Upper lobe of left lung (tissue), 6 donors: ENCODE results near the gene KPNA2. TPM values are rescaled to one million over a fixed set of nuclear protein-coding genes. Genes with fewer than 3 reads are reported as not detected.
A peak's percentile ranks its signal among the peaks of the same experiment; 100 is the strongest.
"Not testable (repeated sequence)": the region's sequence is repeated elsewhere in the genome, so short reads cannot be mapped to it uniquely, and the experiment has no call there.

ENCODE experiments used
- ATAC-seq, 2 donors: fragments of 200-7000 bp; cut with Tn5 transposase; one replicate each; pipeline ENCODE4 v1.9.1; 2022; ENCODE audit warnings: mild to moderate bottlenecking in 2 of 2, moderate library complexity in 2 of 2; ENCODE audit not compliant: low FRiP score in 2 of 2
- DNase-seq, 2 donors: peaks; one replicate each; pipeline ENCODE4 v3.0.0-alpha.2; 2019 to 2020
- H3K27ac ChIP-seq, 4 donors: fragments of 200-600 bp; sonication (generic); one replicate each; pipeline ENCODE4 v1.5.1; 2016 to 2019
- H3K27me3 ChIP-seq, 4 donors: fragments of 200-600 bp; sonication (generic); one replicate each; pipeline ENCODE4 v1.5.1; 2017 to 2019
- H3K36me3 ChIP-seq, 4 donors: fragments of 200-600 bp; sonication (generic); one replicate each; pipeline ENCODE4 v1.5.1; 2016 to 2019
- H3K4me1 ChIP-seq, 4 donors: fragments of 200-600 bp; sonication (generic); one replicate each; pipeline ENCODE4 v1.5.1; 2018 to 2019
- H3K4me3 ChIP-seq, 4 donors: fragments of 200-600 bp; sonication (generic); one replicate each; pipeline ENCODE4 v1.5.1; 2017 to 2019; ENCODE audit warnings: mild to moderate bottlenecking in 2 of 4, moderate library complexity in 1 of 4
- H3K9me3 ChIP-seq, 4 donors: fragments of 200-600 bp; sonication (generic); one replicate each; pipeline ENCODE4 v1.5.1; 2018 to 2019
- CTCF ChIP-seq, 6 experiments: fragments of 450-650 bp in 4 of 6; fragments of 200-600 bp in 2 of 6; sonication (generic) in 2 of 6; IDR thresholded peaks; one replicate each; pipeline ENCODE4 v1.5.1; 2016 to 2019; ENCODE audit warnings: antibody characterized with exemption in 6 of 6
- EP300 ChIP-seq, 4 donors: sonication (generic); formaldehyde crosslinking; IDR thresholded peaks; one replicate each; pipeline ENCODE4 v1.5.1; 2017; ENCODE audit warnings: antibody characterized with exemption in 4 of 4, control low read depth in 2 of 4
- POLR2A ChIP-seq, 4 donors: fragments of 450-650 bp; IDR thresholded peaks; one replicate each; pipeline ENCODE4 v1.5.1; 2016 to 2017; ENCODE audit warnings: antibody characterized with exemption in 4 of 4, mild to moderate bottlenecking in 2 of 4
- POLR2AphosphoS5 ChIP-seq, 2 donors: sonication (generic); formaldehyde crosslinking; IDR thresholded peaks; one replicate each; pipeline ENCODE4 v1.5.1; 2017; ENCODE audit warnings: antibody characterized with exemption in 2 of 2
- WGBS, 2 donors: methylation state at CpG; one replicate each; pipeline ENCODE4 v1.1.5; 2017 to 2018; 5-methylcytosine and 5-hydroxymethylcytosine counted together
- total RNA-seq, 6 donors: library from RNA; depleted of rRNA in 4 of 6; stranded (reverse); fragments of >200 nt in 4 of 6; gene quantifications; one replicate each; pipeline versions ENCODE4 v1.1.0 to v1.2.1, GENCODE V29; 2016 to 2021
- donor health status: DM: no; HTN: no; CAD: no; lungs with moderate emphysema.
- donor health status: DM: no; HTN: yes; CAD: no; lungs with severe emphysema.

Gene KPNA2
- total RNA-seq, 6 donors from 2014 or later, result 10.7 to 39.4 (median 26.7) TPM

- no peak for TF ChIP-seq EP300 (IDR thresholded peaks at IDR 0.05)
- no peak for TF ChIP-seq POLR2AphosphoS5 (IDR thresholded peaks at IDR 0.05)
- no peak for TF ChIP-seq CTCF (IDR thresholded peaks at IDR 0.05)
- TF ChIP-seq POLR2A (IDR thresholded peaks at IDR 0.05), result no peak
- peaks cover 15 to 31% (median 18%) of the 10 kb centered on the region in 4 donors for H3K4me1 ChIP-seq
- ATAC-seq, result no peak
- peak overlapping the region; percentile 65 to 89 (median 73) for H3K4me3 ChIP-seq
- DNase-seq, result peak in 1 of 2 donors; percentile 79
- WGBS, 2 donors, result 2 to 3% methylated on average over 21 of the region's 21 CpGs
- no peaks in the 10 kb centered on the region for H3K36me3 ChIP-seq
- H3K27me3 ChIP-seq, result no peaks in the 10 kb centered on the region
- peak overlapping the region; percentile 94 to 97 (median 95) for H3K27ac ChIP-seq
- H3K9me3 ChIP-seq, result no peaks in the 10 kb centered on the region
These were observed 41.6 kb upstream of the KPNA2 start for GRCh38 chr17:67993998-67994361.

- no peaks in the 10 kb centered on the region for H3K9me3 ChIP-seq
- DNase-seq (peak in 1 of 2 donors; percentile 37), ATAC-seq (peak in 1 of 2 donors; percentile 37)
- TF ChIP-seq POLR2AphosphoS5 (IDR thresholded peaks at IDR 0.05) (no peak), EP300 (IDR thresholded peaks at IDR 0.05) (no peak), POLR2A (IDR thresholded peaks at IDR 0.05) (no peak), CTCF (IDR thresholded peaks at IDR 0.05) (no peak)
- H3K4me1 ChIP-seq, result peaks cover 15 to 31% (median 18%) of the 10 kb centered on the region in 4 donors
- H3K27me3 ChIP-seq, result no peaks in the 10 kb centered on the region
- H3K27ac ChIP-seq, result peak overlapping the region in 2 of 4 donors; percentile 30 to 45
- no peaks in the 10 kb centered on the region for H3K36me3 ChIP-seq
- WGBS, 2 donors, result 24 to 32% methylated on average over 9 of the region's 9 CpGs
- peak overlapping the region in 3 of 4 donors; percentile 46 to 75 (median 71) for H3K4me3 ChIP-seq
These were observed 40.5 kb upstream of the KPNA2 start for GRCh38 chr17:67994817-67995569.

- DNase-seq (peak; percentile 25 to 89), ATAC-seq (peak; percentile 3 to 6)
- Histone ChIP-seq H3K27ac (peak overlapping the region in 2 of 4 donors; percentile 30 to 45), H3K4me1 (peaks cover 15 to 31% (median 18%) of the 10 kb centered on the region in 4 donors), H3K9me3 (no peaks in the 10 kb centered on the region), H3K36me3 (no peaks in the 10 kb centered on the region), H3K4me3 (peak overlapping the region; percentile 40 to 75 (median 58)), H3K27me3 (no peaks in the 10 kb centered on the region)
- 1% methylated on average over 33 to 35 of the region's 43 CpGs for WGBS, 2 donors
- no peak for TF ChIP-seq EP300 (IDR thresholded peaks at IDR 0.05)
- TF ChIP-seq POLR2AphosphoS5 (IDR thresholded peaks at IDR 0.05), result no peak
- TF ChIP-seq POLR2A (IDR thresholded peaks at IDR 0.05), result no peak
- TF ChIP-seq CTCF (IDR thresholded peaks at IDR 0.05), result no peak
These were observed 39.8 kb upstream of the KPNA2 start for GRCh38 chr17:67995570-67996263.

- H3K27me3 ChIP-seq, DNase-seq, H3K9me3 ChIP-seq, H3K36me3 ChIP-seq: not testable (repeated sequence)
- H3K4me3 ChIP-seq, result peak within 1 kb of the TSS; percentile 40 to 75 (median 58)
- peaks cover 15 to 31% (median 18%) of the 10 kb centered on the region in 4 donors for H3K4me1 ChIP-seq
- peak within 1 kb of the TSS in 2 of 4 donors; percentile 30 to 45 for H3K27ac ChIP-seq
- ATAC-seq, result peak in 1 of 2 donors; percentile 44
- WGBS, 2 donors, result 23 to 35% methylated on average over 22 to 24 of the region's 25 CpGs
These were observed 39.0 kb upstream of the KPNA2 start, which contains the start of gene C17orf58 for GRCh38 chr17:67996301-67997171. TSS of gene C17orf58 (minus strand) at chr17:67996469. CDS start at chr17:67996198, 271 bp downstream.
